Measurements from ENCODE around the gene LRRC32.
"Not testable (repeated sequence)": the region's sequence is repeated elsewhere in the genome, so short reads cannot be mapped to it uniquely, and the experiment has no call there.

The LRRC32 gene

DNA sequence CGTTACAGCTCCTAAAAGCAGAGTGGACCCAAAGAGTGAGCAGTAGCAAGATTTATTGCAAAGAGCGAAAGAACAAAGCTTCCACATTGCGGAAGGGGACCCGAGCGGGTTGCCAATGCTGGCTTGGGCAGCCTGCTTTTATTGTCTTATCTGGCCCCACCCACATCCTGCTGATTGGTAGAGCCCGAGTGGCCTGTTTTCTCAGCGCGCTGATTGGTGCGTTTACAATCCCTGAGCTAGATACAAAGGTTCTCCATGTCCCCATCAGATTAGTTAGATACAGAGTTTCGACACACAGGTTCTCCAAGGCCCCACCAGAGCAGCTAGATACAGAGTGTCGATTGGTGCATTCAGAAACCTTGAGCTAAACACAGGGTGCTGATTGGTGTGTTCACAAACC lies 62.3 kb downstream of the LRRC32 start:
- not testable (repeated sequence) for DNase-seq

Data from activated naive CD4-positive, alpha-beta T cell treated with anti-CD3 and anti-CD28 coated beads, Interleukin-2, amount 50 U/mL, for 16 hours (primary cell).